Measurements from ENCODE around the gene TOR1AIP2.
"Not testable (repeated sequence)": the region's sequence is repeated elsewhere in the genome, so short reads cannot be mapped to it uniquely, and the experiment has no call there.

TOR1AIP2 gene

GRCh38 chr1:179867493-179868330, 9.9 kb downstream of the TOR1AIP2 start:
- TF ChIP-seq CTCF (IDR thresholded peaks at IDR 0.05; ENCODE audit: borderline replicate concordance, control extremely low read depth, extremely low read depth, insufficient read depth, missing control alignments) = peak; percentile 63
- DNase-seq (ENCODE audit: low spot score) = peak; percentile 58
- in situ Hi-C loops (cut with MboI; ENCODE audit: low sequenced_read_pairs, unreplicated experiment) = loop anchor here (10.0 kb wide), 1 partner anchor 297 kb away; no protein-coding TSS in a partner anchor

- in situ Hi-C loops (cut with MboI; ENCODE audit: low sequenced_read_pairs, unreplicated experiment) = loop anchor here (10.0 kb wide), 1 partner anchor 298 kb away; no protein-coding TSS in a partner anchor
- DNase-seq (ENCODE audit: low spot score) = no peak
- TF ChIP-seq CTCF (IDR thresholded peaks at IDR 0.05; ENCODE audit: borderline replicate concordance, control extremely low read depth, extremely low read depth, insufficient read depth, missing control alignments) = no peak
Measured at GRCh38 chr1:179866616-179867015, 11.0 kb downstream of the TOR1AIP2 start.

GRCh38 chr1:179865377-179865776, 12.2 kb downstream of the TOR1AIP2 start:
- no peak for TF ChIP-seq CTCF (IDR thresholded peaks at IDR 0.05; ENCODE audit: borderline replicate concordance, control extremely low read depth, extremely low read depth, insufficient read depth, missing control alignments)
- DNase-seq (ENCODE audit: low spot score) = no peak
- in situ Hi-C loops (cut with MboI; ENCODE audit: low sequenced_read_pairs, unreplicated experiment) = loop anchor here (10.0 kb wide), 1 partner anchor 299 kb away; no protein-coding TSS in a partner anchor

GRCh38 chr1:179860652-179861051, 17.0 kb downstream of the TOR1AIP2 start:
- DNase-seq (ENCODE audit: low spot score) = no peak
- no peak for TF ChIP-seq CTCF (IDR thresholded peaks at IDR 0.05; ENCODE audit: borderline replicate concordance, control extremely low read depth, extremely low read depth, insufficient read depth, missing control alignments)
- in situ Hi-C loops (cut with MboI; ENCODE audit: low sequenced_read_pairs, unreplicated experiment) = loop anchor here (10.0 kb wide), 1 partner anchor 304 kb away; no protein-coding TSS in a partner anchor

- no peak for TF ChIP-seq CTCF (IDR thresholded peaks at IDR 0.05; ENCODE audit: borderline replicate concordance, control extremely low read depth, extremely low read depth, insufficient read depth, missing control alignments)
- no peak for DNase-seq (ENCODE audit: low spot score)
- in situ Hi-C loops (cut with MboI; ENCODE audit: low sequenced_read_pairs, unreplicated experiment) = no loop called here
Measured at GRCh38 chr1:179857009-179857408, 20.6 kb downstream of the TOR1AIP2 start.

GRCh38 chr1:179856296-179856695, 21.3 kb downstream of the TOR1AIP2 start:
- DNase-seq (ENCODE audit: low spot score) = no peak
- TF ChIP-seq CTCF (IDR thresholded peaks at IDR 0.05; ENCODE audit: borderline replicate concordance, control extremely low read depth, extremely low read depth, insufficient read depth, missing control alignments) = no peak
- in situ Hi-C loops (cut with MboI; ENCODE audit: low sequenced_read_pairs, unreplicated experiment) = no loop called here

GRCh38 chr1:179855831-179856230, 21.8 kb downstream of the TOR1AIP2 start:
- DNase-seq (ENCODE audit: low spot score); in situ Hi-C loops (cut with MboI; ENCODE audit: low sequenced_read_pairs, unreplicated experiment): not testable (repeated sequence)
